Ishikawa (cell line): ENCODE data around the gene MYOCD.

Experiments used
- EGR1 ChIP-seq: IDR thresholded peaks from 2 replicates; pipeline ENCODE4 v1.6.1; 2012
- EP300 ChIP-seq: IDR thresholded peaks from 2 replicates; pipeline ENCODE4 v1.6.1; 2012; ENCODE audit warnings: borderline replicate concordance
- RAD21 ChIP-seq: IDR thresholded peaks from 2 replicates; pipeline ENCODE4 v1.6.1; 2012; ENCODE audit warnings: low read depth
- REST ChIP-seq: IDR thresholded peaks from 2 replicates; pipeline ENCODE4 v1.6.1; 2012; ENCODE audit warnings: low read depth, mild to moderate bottlenecking
- TAF1 ChIP-seq: IDR thresholded peaks from 2 replicates; pipeline ENCODE4 v1.6.1; 2012; ENCODE audit warnings: low read depth, mild to moderate bottlenecking
- YY1 ChIP-seq: IDR thresholded peaks from 2 replicates; pipeline ENCODE4 v1.6.1; 2012; ENCODE audit warnings: low read depth
- ZBTB7A ChIP-seq: IDR thresholded peaks from 2 replicates; pipeline ENCODE4 v1.6.1; 2012; ENCODE audit warnings: low read depth
- TF ChIP-seq, protein P1 (sequence below): IDR thresholded peaks from 2 replicates; pipeline ENCODE4 v1.6.1; 2012

GRCh38 chr17:12623220-12623848 is 42.4 kb upstream of the MYOCD start:
- TF ChIP-seq TAF1: no peak
- no peak for TF ChIP-seq RAD21
- TF ChIP-seq EGR1: no peak
- no peak for TF ChIP-seq EP300
- TF ChIP-seq YY1: no peak
- TF ChIP-seq, protein P1, sequence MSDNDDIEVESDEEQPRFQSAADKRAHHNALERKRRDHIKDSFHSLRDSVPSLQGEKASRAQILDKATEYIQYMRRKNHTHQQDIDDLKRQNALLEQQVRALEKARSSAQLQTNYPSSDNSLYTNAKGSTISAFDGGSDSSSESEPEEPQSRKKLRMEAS: no peak
- no peak for TF ChIP-seq REST
- TF ChIP-seq ZBTB7A: no peak
